Right hindlimb (tissue), 1 donor: Measurements from ENCODE around the gene OBSCN.

Source experiments
- DNase-seq: peaks from one replicate; pipeline ENCODE4 v3.0.0-alpha.2; 2018

OBSCN gene

DNA sequence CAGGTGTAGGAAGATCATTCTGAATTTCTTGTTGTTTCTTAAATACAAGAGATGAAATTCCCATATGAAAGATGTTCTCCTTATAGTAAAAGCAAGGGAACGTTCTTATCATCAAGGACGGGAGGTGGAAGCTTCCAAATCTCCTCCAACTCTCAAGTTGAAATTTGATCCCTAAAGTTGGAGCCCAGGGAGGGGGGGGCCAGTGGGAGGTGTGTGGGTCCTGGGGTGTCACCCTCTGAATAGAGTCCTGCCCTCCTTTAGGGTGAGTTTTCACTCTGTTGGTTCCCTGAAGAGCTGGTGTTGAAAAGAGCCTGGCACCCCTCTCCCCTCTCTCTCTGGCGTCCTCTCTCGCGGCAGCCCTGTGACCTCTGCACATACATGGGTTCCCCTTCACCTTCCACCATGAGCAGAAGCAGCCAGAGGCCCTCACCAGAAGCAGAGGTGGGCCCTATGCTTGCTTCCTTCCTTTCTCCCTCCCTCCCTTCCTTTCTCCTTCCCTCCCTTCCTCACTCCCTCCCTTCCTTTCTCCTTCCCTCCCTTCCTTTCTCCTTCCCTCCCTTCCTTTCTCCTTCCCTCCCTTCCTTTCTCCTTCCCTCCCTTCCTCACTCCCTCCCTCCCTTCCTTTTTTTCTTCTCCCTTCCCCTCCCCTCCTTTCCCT is 218.8 kb downstream of the OBSCN start:
- no peak for DNase-seq

DNA sequence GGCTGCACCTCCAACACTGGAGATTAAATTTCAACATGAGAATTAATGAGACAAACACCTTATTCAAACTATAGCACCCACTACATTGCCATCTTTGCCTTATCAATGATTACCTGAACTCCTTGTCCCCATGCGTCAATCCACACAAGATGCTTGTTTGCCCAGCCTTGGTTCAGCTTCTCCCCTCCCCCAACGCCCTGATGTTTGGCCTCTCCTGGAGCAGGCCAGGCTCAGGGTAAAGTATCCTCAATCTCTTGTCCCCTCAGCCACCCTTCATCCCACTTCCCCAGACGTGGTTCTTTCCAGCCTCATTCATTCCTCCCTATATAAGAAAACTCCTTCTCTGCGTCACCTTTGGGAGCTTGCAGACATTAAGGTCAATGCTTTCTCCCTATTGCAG is 220.6 kb downstream of the OBSCN start:
- DNase-seq: no peak
